H1 (cell line): Measurements from ENCODE around the gene FMOD.

ENCODE experiments used
- ASH2L ChIP-seq: fragments of 200-600, 300-600 bp; sonication (generic); IDR thresholded peaks from one replicate; pipeline ENCODE4 v1.7.1; 2017; ENCODE audit warnings: low read length
- CTCF ChIP-seq, 3 experiments: IDR thresholded peaks; 1 replicate in 2 of 3; 2 replicates in 1 of 3; pipeline versions ENCODE4 v1.5.1 to v1.6.1; 2011; ENCODE audit warnings: low read length in 3 of 3, mild to moderate bottlenecking in 3 of 3, inconsistent platforms in 2 of 3, low read depth in 1 of 3, moderate library complexity in 1 of 3; ENCODE audit not compliant: insufficient read depth in 1 of 3; ENCODE audit errors: control extremely low read depth in 1 of 3
- MAX ChIP-seq: IDR thresholded peaks from 2 replicates; pipeline ENCODE4 v1.6.1; 2012; ENCODE audit warnings: inconsistent platforms
- POLR2AphosphoS5 ChIP-seq: IDR thresholded peaks from 2 replicates; pipeline ENCODE4 v1.6.1; 2011; ENCODE audit warnings: low read depth, low read length
- SRF ChIP-seq: IDR thresholded peaks from 2 replicates; pipeline ENCODE4 v1.6.1; 2011; ENCODE audit warnings: mild to moderate bottlenecking, low read depth, low read length, moderate library complexity
- USF2 ChIP-seq: IDR thresholded peaks from 2 replicates; pipeline ENCODE4 v1.6.1; 2011; ENCODE audit warnings: low read length, improper control_type of control experiment

DNA sequence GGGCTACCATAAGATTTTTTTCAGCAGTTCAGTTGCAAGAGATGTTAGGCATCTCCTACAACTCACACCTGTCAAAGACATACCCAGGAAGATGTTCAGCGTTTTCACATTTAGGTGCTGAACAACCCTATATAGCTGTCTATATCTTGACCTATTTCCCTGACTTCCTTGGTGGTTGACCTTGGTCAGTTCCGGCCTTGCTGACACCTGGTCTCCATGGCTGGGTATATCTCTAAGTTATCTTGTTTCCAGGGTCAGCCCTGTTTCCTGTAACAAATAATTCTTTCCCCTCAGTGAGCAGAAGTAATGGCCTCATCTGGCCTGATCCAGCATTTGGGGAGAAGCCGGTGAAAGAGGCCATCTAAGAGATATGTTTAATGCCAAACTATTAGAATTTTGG is 48.0 kb downstream of the FMOD start:
- TF ChIP-seq POLR2AphosphoS5 (no peak), USF2 (no peak), SRF (no peak), MAX (no peak), CTCF (IDR thresholded peaks at IDR 0.05; ENCODE audit: control extremely low read depth in 1 of 3, insufficient read depth in 1 of 3, low read depth in 1 of 3, low read length in 3 of 3) (no peak), ASH2L (no peak)
